HepG2 (cell line): ENCODE data around the gene EPO. TPM values are rescaled to one million over a fixed set of nuclear protein-coding genes. Genes with fewer than 3 reads are reported as not detected.

Experiments used
- CBX5 ChIP-seq: sonication (generic); formaldehyde crosslinking; IDR thresholded peaks from 2 replicates; pipeline ENCODE4 v1.4.0; 2020; ENCODE audit warnings: missing genetic modification reagents, borderline replicate concordance
- ELF3 ChIP-seq: IDR thresholded peaks from 2 replicates; pipeline ENCODE4 v1.6.1; 2016; ENCODE audit warnings: missing genetic modification reagents, missing compliant biosample characterization
- ETS1 ChIP-seq: sonication (generic); formaldehyde crosslinking; IDR thresholded peaks from 2 replicates; pipeline ENCODE4 v1.4.0; 2020; ENCODE audit warnings: missing genetic modification reagents
- HINFP ChIP-seq: sonication (generic); formaldehyde crosslinking; IDR thresholded peaks from 2 replicates; pipeline ENCODE4 v1.4.0; 2020; ENCODE audit warnings: low read depth, mild to moderate bottlenecking, missing genetic modification reagents
- HNF4G ChIP-seq, 2 experiments: sonication (generic) in 1 of 2; formaldehyde crosslinking in 1 of 2; IDR thresholded peaks; 2 replicates each; pipeline versions ENCODE4 v1.4.0 to v1.6.1; 2011 to 2020; ENCODE audit warnings: borderline replicate concordance in 2 of 2, low read depth in 2 of 2, mild to moderate bottlenecking in 2 of 2, low read length in 1 of 2, missing genetic modification reagents in 1 of 2, moderate library complexity in 1 of 2
- JDP2 ChIP-seq: sonication (generic); formaldehyde crosslinking; IDR thresholded peaks from 2 replicates; pipeline ENCODE4 v1.8.1; 2022; ENCODE audit warnings: missing genetic modification reagents, borderline replicate concordance
- LRRFIP1 ChIP-seq: sonication (generic); formaldehyde crosslinking; conservative IDR thresholded peaks from 2 replicates; pipeline ENCODE4 v1.4.0; 2020; ENCODE audit warnings: missing genetic modification reagents
- MEIS1 ChIP-seq: sonication (generic); formaldehyde crosslinking; IDR thresholded peaks from 2 replicates; pipeline ENCODE4 v1.9.0; 2021; ENCODE audit warnings: mild to moderate bottlenecking, missing genetic modification reagents, moderate library complexity, borderline replicate concordance
- MTF2 ChIP-seq: sonication (generic); formaldehyde crosslinking; IDR thresholded peaks from 2 replicates; pipeline ENCODE4 v1.5.0; 2020; ENCODE audit warnings: missing genetic modification reagents, borderline replicate concordance
- NCOA2 ChIP-seq: sonication (generic); formaldehyde crosslinking; IDR thresholded peaks from 2 replicates; pipeline ENCODE4 v1.8.0; 2022; ENCODE audit warnings: inconsistent platforms
- POLR2G ChIP-seq: fragments of 200-400 bp; formaldehyde crosslinking; IDR thresholded peaks from 2 replicates; pipeline ENCODE4 v1.6.1; 2018; ENCODE audit warnings: mild to moderate bottlenecking, low read depth, low read length, moderate library complexity
- PPARG ChIP-seq: conservative IDR thresholded peaks from 2 replicates; pipeline ENCODE4 v1.6.1; 2016; ENCODE audit warnings: missing biosample characterization, missing genetic modification reagents
- RXRA ChIP-seq: sonication (generic); formaldehyde crosslinking; IDR thresholded peaks from 2 replicates; pipeline ENCODE4 v1.5.1; 2020; ENCODE audit warnings: missing genetic modification reagents
- YEATS4 ChIP-seq: sonication (generic); formaldehyde crosslinking; IDR thresholded peaks from 2 replicates; pipeline ENCODE4 v1.4.0; 2020; ENCODE audit warnings: missing genetic modification reagents, borderline replicate concordance
- ZNF136 ChIP-seq: sonication (generic); formaldehyde crosslinking; IDR thresholded peaks from 2 replicates; pipeline ENCODE4 v1.8.1; 2022; ENCODE audit warnings: low read depth, mild to moderate bottlenecking, moderate library complexity, missing genetic modification reagents
- ZNF558 ChIP-seq: sonication (generic); formaldehyde crosslinking; IDR thresholded peaks from 2 replicates; pipeline ENCODE4 v1.9.0; 2022; ENCODE audit warnings: mild to moderate bottlenecking, missing genetic modification reagents, borderline replicate concordance
- ZNF572 ChIP-seq: sonication (generic); formaldehyde crosslinking; IDR thresholded peaks from 2 replicates; pipeline ENCODE4 v1.5.1; 2020; ENCODE audit warnings: mild to moderate bottlenecking, missing genetic modification reagents
- ZNF747 ChIP-seq: sonication (generic); formaldehyde crosslinking; IDR thresholded peaks from 2 replicates; pipeline ENCODE4 v1.8.1; 2023; ENCODE audit warnings: missing genetic modification reagents, mild to moderate bottlenecking, borderline replicate concordance
- polyA plus RNA-seq, 8 experiments: library from polyadenylated mRNA; depleted of rRNA in 3 of 8; stranded (reverse) in 7 of 8; unstranded in 1 of 8; fragments of >200 nt; fragmentation: Illumina TruSeq in 4 of 8; extraction: Trizol in 4 of 8; gene quantifications; 2 replicates each; pipeline versions ENCODE4 v1.2.1 to v1.2.3, GENCODE V29; 2011 to 2016; ENCODE audit warnings: low read depth in 4 of 8, missing spikeins in 1 of 8, mixed read lengths in 1 of 8; ENCODE audit not compliant: insufficient read depth in 1 of 8
- total RNA-seq, 5 experiments: library from RNA; depleted of rRNA; stranded (reverse); fragments of >200 nt; fragmentation: Illumina TruSeq; extraction: Trizol; gene quantifications; 2 replicates each; pipeline ENCODE4 v1.2.3, GENCODE V29; 2016; ENCODE audit warnings: low read depth in 1 of 5
- TF ChIP-seq, protein P1 (sequence below): sonication (generic); formaldehyde crosslinking; IDR thresholded peaks from 2 replicates; pipeline ENCODE4 v1.5.0; 2020; ENCODE audit warnings: mild to moderate bottlenecking, missing genetic modification reagents

EPO gene
- total and polyA plus RNA-seq, 2 of the 13 experiments (the other 11 are each of a cell fraction or from before 2014, with no cell fraction given) = 10.3 to 25.7 TPM

- TF ChIP-seq HNF4G (IDR thresholded peaks at IDR 0.05; ENCODE audit: borderline replicate concordance, low read depth, low read length) (no peak), HNF4G (CRISPR knock-in tag; IDR thresholded peaks at IDR 0.05; ENCODE audit: borderline replicate concordance, low read depth) (no peak), PPARG (peak; percentile 55; the same call in 1 of the 2 replicates), ETS1 (CRISPR knock-in tag) (no peak), LRRFIP1 (no peak), HINFP (peak; percentile 16; the same call in 1 of the 2 replicates), JDP2 (no peak), MEIS1 (CRISPR knock-in tag) (peak; percentile 73), ZNF747 (CRISPR knock-in tag) (peak; percentile 92; the same call in 1 of the 2 replicates), ELF3 (CRISPR knock-in tag) (peak; percentile 63; the same call in 1 of the 2 replicates), NCOA2 (CRISPR knock-in tag) (no peak; the same call in 1 of the 2 replicates), ZNF558 (peak; percentile 87), ZNF572 (peak; percentile 91), ZNF136 (CRISPR knock-in tag) (0 out of 2 replicates have a peak, but pooled peaks have one; percentile 72), MTF2 (CRISPR knock-in tag) (0 out of 2 replicates have a peak, but pooled peaks have one; percentile 54), POLR2G (peak; percentile 89), RXRA (CRISPR knock-in tag) (0 out of 2 replicates have a peak, but pooled peaks have one; percentile 21), CBX5 (CRISPR knock-in tag) (peak; percentile 49; the same call in 1 of the 2 replicates), YEATS4 (CRISPR knock-in tag) (peak; percentile 86; the same call in 1 of the 2 replicates)
- TF ChIP-seq, protein P1, sequence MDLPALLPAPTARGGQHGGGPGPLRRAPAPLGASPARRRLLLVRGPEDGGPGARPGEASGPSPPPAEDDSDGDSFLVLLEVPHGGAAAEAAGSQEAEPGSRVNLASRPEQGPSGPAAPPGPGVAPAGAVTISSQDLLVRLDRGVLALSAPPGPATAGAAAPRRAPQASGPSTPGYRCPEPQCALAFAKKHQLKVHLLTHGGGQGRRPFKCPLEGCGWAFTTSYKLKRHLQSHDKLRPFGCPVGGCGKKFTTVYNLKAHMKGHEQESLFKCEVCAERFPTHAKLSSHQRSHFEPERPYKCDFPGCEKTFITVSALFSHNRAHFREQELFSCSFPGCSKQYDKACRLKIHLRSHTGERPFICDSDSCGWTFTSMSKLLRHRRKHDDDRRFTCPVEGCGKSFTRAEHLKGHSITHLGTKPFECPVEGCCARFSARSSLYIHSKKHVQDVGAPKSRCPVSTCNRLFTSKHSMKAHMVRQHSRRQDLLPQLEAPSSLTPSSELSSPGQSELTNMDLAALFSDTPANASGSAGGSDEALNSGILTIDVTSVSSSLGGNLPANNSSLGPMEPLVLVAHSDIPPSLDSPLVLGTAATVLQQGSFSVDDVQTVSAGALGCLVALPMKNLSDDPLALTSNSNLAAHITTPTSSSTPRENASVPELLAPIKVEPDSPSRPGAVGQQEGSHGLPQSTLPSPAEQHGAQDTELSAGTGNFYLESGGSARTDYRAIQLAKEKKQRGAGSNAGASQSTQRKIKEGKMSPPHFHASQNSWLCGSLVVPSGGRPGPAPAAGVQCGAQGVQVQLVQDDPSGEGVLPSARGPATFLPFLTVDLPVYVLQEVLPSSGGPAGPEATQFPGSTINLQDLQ (CRISPR knock-in tag) = 0 out of 2 replicates have a peak, but pooled peaks have one; percentile 73
Measured at GRCh38 chr7:100705753-100706671, 14.3 kb upstream of the EPO start, which contains the start of gene POP7 (continued).
